DOHH2 (cell line): Measurements from ENCODE around the gene IMMP2L.

Experiments
- H3F3A ChIP-seq: fragments of 200-600 bp; sonication (generic), shearing (Covaris generic); 2 replicates; pipeline ENCODE4 v1.6.0; 2016; ENCODE audit warnings: antibody characterized with exemption, mild to moderate bottlenecking; ENCODE audit not compliant: control insufficient read depth, insufficient read depth
- H3K27ac ChIP-seq: fragments of 200-600 bp; sonication (generic); 2 replicates; pipeline ENCODE4 v1.5.1; 2014; ENCODE audit warnings: low read depth, mild to moderate bottlenecking, low read length, moderate library complexity
- H3K27me3 ChIP-seq: fragments of 200-600 bp; sonication (generic); 2 replicates; pipeline ENCODE4 v1.6.1; 2014; ENCODE audit warnings: mild to moderate bottlenecking, low read length, mixed read lengths; ENCODE audit not compliant: control insufficient read depth
- H3K36me3 ChIP-seq: fragments of 200-600 bp; sonication (generic); 2 replicates; pipeline ENCODE4 v1.6.1; 2014; ENCODE audit warnings: mild to moderate bottlenecking, low read length, moderate library complexity, mixed read lengths; ENCODE audit not compliant: control insufficient read depth
- H3K4me1 ChIP-seq: fragments of 200-600 bp; sonication (generic); 2 replicates; pipeline ENCODE4 v1.6.1; 2014; ENCODE audit warnings: mild to moderate bottlenecking, low read length, mixed read lengths; ENCODE audit not compliant: control insufficient read depth
- H3K4me2 ChIP-seq: fragments of 200-600 bp; sonication (generic); 2 replicates; pipeline ENCODE4 v1.6.0; 2014; ENCODE audit warnings: mild to moderate bottlenecking, low read length, moderate library complexity
- H3K4me3 ChIP-seq: fragments of 200-600 bp; sonication (generic); 2 replicates; pipeline ENCODE4 v1.5.1; 2014; ENCODE audit warnings: mild to moderate bottlenecking, low read length, mixed read lengths
- H3K79me2 ChIP-seq: fragments of 200-600 bp; sonication (generic); 2 replicates; pipeline ENCODE4 v1.6.1; 2014; ENCODE audit warnings: mild to moderate bottlenecking, low read length, mixed read lengths; ENCODE audit not compliant: control insufficient read depth
- H3K9me2 ChIP-seq: fragments of 200-600 bp; sonication (generic); replicated peaks from 2 replicates; pipeline ENCODE4 v1.6.1; 2014; ENCODE audit warnings: mild to moderate bottlenecking, low read length, mixed read lengths; ENCODE audit not compliant: control insufficient read depth
- H3K9me3 ChIP-seq: fragments of 200-600 bp; sonication (generic); 2 replicates; pipeline ENCODE4 v1.6.1; 2014; ENCODE audit warnings: antibody characterized with exemption, low read length, mixed read lengths; ENCODE audit not compliant: control insufficient read depth, insufficient read depth
- H4K20me1 ChIP-seq: fragments of 200-600 bp; sonication (generic); 2 replicates; pipeline ENCODE4 v1.6.0; 2014; ENCODE audit warnings: low read depth, mild to moderate bottlenecking, antibody characterized with exemption, low read length, moderate library complexity; ENCODE audit not compliant: control insufficient read depth, insufficient read depth
- CTCF ChIP-seq: fragments of 200-600 bp; sonication (generic); IDR thresholded peaks from one replicate; pipeline ENCODE4 v1.5.1; 2014; ENCODE audit warnings: antibody characterized with exemption, mild to moderate bottlenecking, low read depth, low read length; ENCODE audit not compliant: poor library complexity, severe bottlenecking
- EZH2phosphoT487 ChIP-seq: fragments of 200-600 bp; sonication (generic); IDR thresholded peaks from 2 replicates; pipeline ENCODE4 v1.6.1; 2017; ENCODE audit warnings: borderline replicate concordance, mild to moderate bottlenecking, antibody characterized with exemption, low read length, moderate library complexity, mixed read lengths

Gene IMMP2L

GRCh38 chr7:111067682-111068081, 494.6 kb downstream of the IMMP2L start:
- H3K4me3 ChIP-seq = no peak overlapping the region
- H4K20me1 ChIP-seq = no peaks in the 10 kb centered on the region
- H3K4me1 ChIP-seq = no peaks in the 10 kb centered on the region
- H3F3A ChIP-seq = no peaks in the 10 kb centered on the region
- H3K9me3 ChIP-seq = peaks cover 8% of the 10 kb centered on the region; the same call in 1 of the 2 replicates
- H3K79me2 ChIP-seq = no peaks in the 10 kb centered on the region
- H3K36me3 ChIP-seq = no peaks in the 10 kb centered on the region
- TF ChIP-seq CTCF (no peak), EZH2phosphoT487 (no peak)
- H3K9me2 ChIP-seq = no peaks in the 10 kb centered on the region
- H3K27me3 ChIP-seq = no peaks in the 10 kb centered on the region
- H3K4me2 ChIP-seq = no peak overlapping the region
- H3K27ac ChIP-seq = no peak overlapping the region

DNA sequence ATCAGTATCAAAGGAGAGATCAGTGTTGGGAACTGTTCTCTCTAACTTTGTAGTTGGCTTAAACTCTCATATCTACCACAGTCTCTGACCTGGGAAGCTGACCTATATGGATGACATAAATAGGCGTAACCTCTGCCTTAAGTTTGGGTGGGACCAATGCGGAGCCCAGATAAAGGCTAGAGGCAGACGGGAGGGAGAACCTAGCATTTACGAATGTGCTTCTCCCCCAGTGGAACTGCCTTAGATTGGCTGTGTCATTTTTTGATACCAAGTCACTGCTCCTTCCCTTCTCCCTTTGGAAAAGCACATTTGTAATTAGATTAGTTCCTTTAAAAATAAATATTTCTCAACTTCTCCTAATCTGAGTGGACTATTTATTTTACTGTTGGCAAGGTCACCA, 495.0 kb downstream of the IMMP2L start:
- TF ChIP-seq EZH2phosphoT487 = no peak
- TF ChIP-seq CTCF = no peak
- no peaks in the 10 kb centered on the region for H3K79me2 ChIP-seq
- peaks cover 10% of the 10 kb centered on the region; the same call in 1 of the 2 replicates for H3K9me3 ChIP-seq
- no peak overlapping the region for H3K4me2 ChIP-seq
- H3K9me2 ChIP-seq = no peaks in the 10 kb centered on the region
- no peak overlapping the region for H3K4me3 ChIP-seq
- H3K4me1 ChIP-seq = no peaks in the 10 kb centered on the region
- no peaks in the 10 kb centered on the region for H3K36me3 ChIP-seq
- H3F3A ChIP-seq = no peaks in the 10 kb centered on the region
- H3K27me3 ChIP-seq = no peaks in the 10 kb centered on the region
- no peaks in the 10 kb centered on the region for H4K20me1 ChIP-seq
- no peak overlapping the region for H3K27ac ChIP-seq

GRCh38 chr7:111063166-111063565, 499.1 kb downstream of the IMMP2L start:
- Histone ChIP-seq H3K27me3 (no peaks in the 10 kb centered on the region), H3K36me3 (no peaks in the 10 kb centered on the region), H3K4me1 (no peaks in the 10 kb centered on the region), H3K79me2 (no peaks in the 10 kb centered on the region), H3K4me2 (no peak overlapping the region), H3K4me3 (no peak overlapping the region), H4K20me1 (no peaks in the 10 kb centered on the region), H3K9me2 (no peaks in the 10 kb centered on the region), H3K27ac (no peak overlapping the region), H3K9me3 (peaks cover 10% of the 10 kb centered on the region; the same call in 1 of the 2 replicates), H3F3A (no peaks in the 10 kb centered on the region)
- TF ChIP-seq EZH2phosphoT487 (no peak), CTCF (no peak)
